Progenitor cell of endocrine pancreas (in vitro differentiated cells): Measurements from ENCODE around the gene MYO5A. TPM values are rescaled to one million over a fixed set of nuclear protein-coding genes. Genes with fewer than 3 reads are reported as not detected.
"Not testable (repeated sequence)": the region's sequence is repeated elsewhere in the genome, so short reads cannot be mapped to it uniquely, and the experiment has no call there.

Source experiments
- DNase-seq: peaks from one replicate; pipeline ENCODE4 v3.0.0; 2021; ENCODE audit warnings: low spot score; ENCODE audit not compliant: unreplicated experiment
- H3K27ac Mint-ChIP-seq: 2 replicates; pipeline ENCODE4 v1.8.0; 2021; ENCODE audit warnings: mild to moderate bottlenecking, moderate library complexity, mixed read lengths
- H3K27me3 Mint-ChIP-seq: 2 replicates; pipeline ENCODE4 v1.8.0; 2021; ENCODE audit warnings: mixed read lengths
- H3K36me3 Mint-ChIP-seq: 2 replicates; pipeline ENCODE4 v1.8.0; 2022; ENCODE audit warnings: mixed read lengths; ENCODE audit not compliant: insufficient read depth
- H3K4me1 Mint-ChIP-seq: 2 replicates; pipeline ENCODE4 v1.8.0; 2021; ENCODE audit warnings: low read depth, mixed read lengths
- H3K4me3 Mint-ChIP-seq: 2 replicates; pipeline ENCODE4 v1.8.0; 2021; ENCODE audit warnings: low read depth, mild to moderate bottlenecking, moderate library complexity, mixed read lengths
- H3K9me3 Mint-ChIP-seq: 2 replicates; pipeline ENCODE4 v1.8.0; 2021; ENCODE audit warnings: low read depth, mixed read lengths
- total RNA-seq: library from RNA; stranded (reverse); gene quantifications from 2 replicates; pipeline ENCODE4 v1.2.1, GENCODE V29; 2021
- TF ChIP-seq, protein P1 (sequence below): fragments of 200-600 bp; sonication (generic); IDR thresholded peaks from one replicate; pipeline ENCODE4 v1.5.0; 2021; ENCODE audit warnings: antibody characterized with exemption, mild to moderate bottlenecking; ENCODE audit not compliant: unreplicated experiment

Gene MYO5A
- total RNA-seq, 1 donor from 2014 or later: 31.0 TPM

DNA sequence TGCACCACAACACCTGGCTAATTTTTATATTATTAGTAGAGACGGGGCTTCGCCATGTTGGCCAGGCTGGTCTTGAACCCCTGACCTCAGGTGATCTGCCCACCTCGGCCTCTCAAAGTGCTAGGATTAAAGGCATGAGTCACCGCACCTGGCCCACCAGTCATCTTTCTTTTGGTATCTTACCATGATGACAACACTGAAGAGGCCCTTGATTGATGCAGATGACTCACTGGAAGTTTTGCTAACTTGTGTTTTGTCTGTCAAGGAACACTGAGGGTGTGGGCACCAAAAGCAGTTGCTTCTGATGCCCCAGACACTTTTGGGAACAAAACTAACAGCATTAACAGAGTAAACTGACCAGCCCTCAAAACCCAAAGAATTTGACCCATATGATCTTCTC lies 88.3 kb downstream of the MYO5A start:
- Mint-ChIP-seq H3K27me3 (no peaks in the 10 kb centered on the region), H3K36me3 (peaks cover 1% of the 10 kb centered on the region), H3K27ac (no peak overlapping the region), H3K4me3 (no peak overlapping the region), H3K9me3 (peaks cover 3% of the 10 kb centered on the region), H3K4me1 (peaks cover 3% of the 10 kb centered on the region)
- DNase-seq: no peak
- TF ChIP-seq, protein P1, sequence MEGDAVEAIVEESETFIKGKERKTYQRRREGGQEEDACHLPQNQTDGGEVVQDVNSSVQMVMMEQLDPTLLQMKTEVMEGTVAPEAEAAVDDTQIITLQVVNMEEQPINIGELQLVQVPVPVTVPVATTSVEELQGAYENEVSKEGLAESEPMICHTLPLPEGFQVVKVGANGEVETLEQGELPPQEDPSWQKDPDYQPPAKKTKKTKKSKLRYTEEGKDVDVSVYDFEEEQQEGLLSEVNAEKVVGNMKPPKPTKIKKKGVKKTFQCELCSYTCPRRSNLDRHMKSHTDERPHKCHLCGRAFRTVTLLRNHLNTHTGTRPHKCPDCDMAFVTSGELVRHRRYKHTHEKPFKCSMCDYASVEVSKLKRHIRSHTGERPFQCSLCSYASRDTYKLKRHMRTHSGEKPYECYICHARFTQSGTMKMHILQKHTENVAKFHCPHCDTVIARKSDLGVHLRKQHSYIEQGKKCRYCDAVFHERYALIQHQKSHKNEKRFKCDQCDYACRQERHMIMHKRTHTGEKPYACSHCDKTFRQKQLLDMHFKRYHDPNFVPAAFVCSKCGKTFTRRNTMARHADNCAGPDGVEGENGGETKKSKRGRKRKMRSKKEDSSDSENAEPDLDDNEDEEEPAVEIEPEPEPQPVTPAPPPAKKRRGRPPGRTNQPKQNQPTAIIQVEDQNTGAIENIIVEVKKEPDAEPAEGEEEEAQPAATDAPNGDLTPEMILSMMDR: no peak

DNA sequence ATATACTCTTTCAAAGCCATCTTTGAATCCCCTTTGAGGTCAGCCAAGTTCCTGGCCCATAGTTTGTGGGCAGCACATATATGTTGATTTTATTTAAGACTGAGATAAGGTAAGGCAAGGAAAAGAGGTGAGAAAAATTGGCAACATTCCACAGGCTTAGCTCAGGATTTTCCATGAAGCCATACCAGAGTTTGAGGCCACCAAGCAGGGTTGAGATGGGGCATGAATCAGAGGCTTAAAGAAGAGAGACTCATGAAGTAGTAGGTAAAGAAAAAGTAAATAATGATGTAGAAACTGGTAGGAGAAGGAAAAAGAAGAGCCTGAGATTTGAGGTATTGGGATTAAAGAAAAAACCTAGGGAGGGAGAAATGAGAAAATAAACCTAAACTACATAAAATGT lies 89.2 kb downstream of the MYO5A start:
- TF ChIP-seq, protein P1: no peak
- peaks cover 1% of the 10 kb centered on the region for H3K4me1 Mint-ChIP-seq
- no peaks in the 10 kb centered on the region for H3K27me3 Mint-ChIP-seq
- DNase-seq: no peak
- no peak overlapping the region for H3K27ac Mint-ChIP-seq
- H3K9me3 Mint-ChIP-seq: no peaks in the 10 kb centered on the region
- H3K4me3 Mint-ChIP-seq: no peak overlapping the region
- H3K36me3 Mint-ChIP-seq: no peaks in the 10 kb centered on the region

DNA sequence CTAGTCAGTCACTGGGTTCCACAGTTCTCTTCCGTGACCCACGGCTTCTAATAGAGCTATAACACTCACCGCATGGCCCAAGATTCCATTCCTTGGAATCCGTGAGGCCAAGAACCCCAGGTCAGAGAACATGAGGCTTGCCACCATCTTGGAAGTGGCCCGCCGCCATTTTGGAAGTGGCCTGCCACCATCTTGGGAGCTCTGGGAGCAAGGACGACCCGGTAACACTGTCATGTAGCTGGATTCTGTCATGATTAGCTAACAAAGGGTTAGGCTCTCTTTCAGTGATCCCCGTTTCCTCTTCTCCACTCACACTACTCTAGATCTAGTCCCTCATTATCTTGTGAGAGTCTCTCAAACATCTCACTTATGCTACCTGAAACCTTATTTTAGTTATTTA lies 89.6 kb downstream of the MYO5A start:
- H3K36me3 Mint-ChIP-seq, H3K4me3 Mint-ChIP-seq, H3K27me3 Mint-ChIP-seq, H3K4me1 Mint-ChIP-seq, H3K27ac Mint-ChIP-seq, H3K9me3 Mint-ChIP-seq, DNase-seq: not testable (repeated sequence)

DNA sequence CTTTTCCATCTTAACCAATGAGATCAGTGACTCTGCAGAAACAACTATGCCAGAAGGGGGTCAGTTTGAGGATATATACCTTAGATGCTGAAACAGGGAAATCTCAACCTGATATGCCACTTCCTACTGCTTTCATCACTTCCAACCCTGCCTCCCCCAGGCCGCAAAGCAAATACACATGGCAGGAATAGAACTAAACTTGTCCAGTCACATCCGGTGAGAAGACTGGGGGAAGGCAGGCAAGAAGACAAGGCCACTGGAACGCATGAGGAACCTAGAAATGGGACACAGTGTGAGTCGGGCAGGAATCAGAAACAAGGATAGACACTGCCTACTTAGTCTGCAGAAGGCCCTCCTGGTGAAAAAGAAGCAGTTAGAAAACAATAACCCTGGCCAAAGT lies 90.6 kb downstream of the MYO5A start:
- Mint-ChIP-seq H3K9me3 (no peaks in the 10 kb centered on the region), H3K27ac (no peak overlapping the region), H3K4me1 (peaks cover 1% of the 10 kb centered on the region), H3K36me3 (no peaks in the 10 kb centered on the region), H3K27me3 (no peaks in the 10 kb centered on the region), H3K4me3 (no peak overlapping the region)
- TF ChIP-seq, protein P1: no peak
- DNase-seq: no peak

DNA sequence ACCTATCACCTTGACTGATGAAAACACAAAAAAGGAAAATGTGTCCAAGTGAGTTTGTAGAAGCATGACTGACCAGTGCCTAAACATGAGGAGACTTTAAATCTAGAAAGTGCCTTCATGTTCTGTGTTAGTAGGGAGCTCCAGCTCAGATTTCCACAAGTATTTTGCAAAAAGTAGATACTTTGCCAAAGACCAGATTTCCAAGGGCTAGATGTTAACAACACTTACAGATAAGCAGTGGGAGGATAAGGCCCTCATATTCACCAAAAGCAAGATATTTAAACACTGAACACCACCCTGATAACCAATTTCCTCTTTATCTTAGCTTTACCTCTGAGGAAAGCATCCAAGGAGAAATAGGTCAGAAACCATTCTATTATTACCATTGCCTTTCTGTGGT lies 91.0 kb downstream of the MYO5A start:
- Mint-ChIP-seq H3K27ac (no peak overlapping the region), H3K27me3 (no peaks in the 10 kb centered on the region), H3K4me1 (peaks cover 1% of the 10 kb centered on the region), H3K36me3 (no peaks in the 10 kb centered on the region), H3K9me3 (no peaks in the 10 kb centered on the region), H3K4me3 (no peak overlapping the region)
- no peak for DNase-seq
- TF ChIP-seq, protein P1: no peak

DNA sequence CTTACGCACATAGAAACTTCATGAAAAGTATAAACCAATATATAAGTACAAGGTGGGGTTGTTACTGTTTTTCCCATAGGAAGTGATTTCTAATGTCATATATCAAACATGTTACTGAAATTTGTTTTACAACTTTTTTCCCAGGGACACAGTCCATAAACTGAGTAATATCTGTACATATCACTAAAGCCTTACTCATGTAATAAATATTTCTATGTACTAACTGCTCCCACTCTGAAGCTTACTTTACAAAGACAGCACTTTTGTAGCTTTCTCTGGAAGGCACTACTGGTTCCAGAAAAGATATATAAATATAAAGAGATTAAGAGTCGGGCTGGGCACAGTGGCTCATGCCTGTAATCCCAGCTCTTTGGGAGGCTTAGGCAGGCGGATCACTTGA lies 91.7 kb downstream of the MYO5A start:
- TF ChIP-seq, protein P1: no peak
- no peak overlapping the region for H3K27ac Mint-ChIP-seq
- H3K36me3 Mint-ChIP-seq: no peaks in the 10 kb centered on the region

More for the DNA sequence above, 91.7 kb downstream of the MYO5A start:
- no peaks in the 10 kb centered on the region for H3K27me3 Mint-ChIP-seq
- H3K4me3 Mint-ChIP-seq: no peak overlapping the region
- peaks cover 1% of the 10 kb centered on the region for H3K4me1 Mint-ChIP-seq
- no peaks in the 10 kb centered on the region for H3K9me3 Mint-ChIP-seq
- DNase-seq: no peak
